HEK293 (cell line): ENCODE measurements around the gene MAGEA12.
"Not testable (repeated sequence)": the region's sequence is repeated elsewhere in the genome, so short reads cannot be mapped to it uniquely, and the experiment has no call there.

Experiments used
- CTCF ChIA-PET: fragments of 350-600 bp; formaldehyde crosslinking; extraction: SDS; loops from one replicate; lab custom pipeline; 2021; ENCODE audit warnings: antibody characterized with exemption; lab: Yijun Ruan, JAX
- POLR2A ChIA-PET: fragments of 300-600 bp; formaldehyde crosslinking; extraction: SDS; loops from one replicate; lab custom pipeline; 2020; ENCODE audit warnings: antibody characterized with exemption, inconsistent platforms; lab: Yijun Ruan, JAX
- H3K27ac ChIP-seq: fragments of 200-500 bp; sonication (Bioruptor generic); 2 replicates; pipeline ENCODE4 v1.5.1; 2014; ENCODE audit warnings: low read depth, low read length, control low read depth, inconsistent platforms; ENCODE audit errors: extremely low read depth
- H3K36me3 ChIP-seq, 2 experiments: fragments of 200-500 bp in 1 of 2; sonication (Bioruptor generic) in 1 of 2; 1 replicate in 1 of 2; 2 replicates in 1 of 2; pipeline ENCODE4 v1.5.1; 2014 to 2017; ENCODE audit warnings: inconsistent platforms in 2 of 2, low read length in 2 of 2; ENCODE audit not compliant: control insufficient read depth in 2 of 2, insufficient read depth in 1 of 2
- H3K4me1 ChIP-seq: fragments of 200-500 bp; sonication (Bioruptor generic); 2 replicates; pipeline ENCODE4 v1.5.1; 2014; ENCODE audit warnings: mild to moderate bottlenecking, low read length, inconsistent platforms; ENCODE audit not compliant: control insufficient read depth, insufficient read depth
- H3K4me3 ChIP-seq: 2 replicates; pipeline ENCODE4 v1.5.1; 2011; ENCODE audit warnings: low read depth, mild to moderate bottlenecking, control low read depth, low read length, moderate library complexity
- H3K9me3 ChIP-seq: fragments of 200-500 bp; sonication (Bioruptor generic); 2 replicates; pipeline ENCODE4 v1.5.1; 2014; ENCODE audit warnings: low read depth, low read length, inconsistent platforms; ENCODE audit not compliant: control insufficient read depth, insufficient read depth
- GLIS2 ChIP-seq: fragments of 450-650 bp; formaldehyde crosslinking; IDR thresholded peaks from 2 replicates; pipeline ENCODE4 v1.5.1; 2016; ENCODE audit warnings: missing biosample characterization, missing genetic modification characterization
- REPIN1 ChIP-seq: fragments of 450-650 bp; formaldehyde crosslinking; IDR thresholded peaks from 2 replicates; pipeline ENCODE4 v1.5.1; 2017; ENCODE audit warnings: missing biosample characterization, missing genetic modification characterization, low read depth
- ZBTB11 ChIP-seq: fragments of 450-650 bp; formaldehyde crosslinking; conservative IDR thresholded peaks from 2 replicates; pipeline ENCODE4 v1.5.1; 2016; ENCODE audit warnings: low read depth, missing biosample characterization, missing genetic modification characterization
- ZBTB48 ChIP-seq: fragments of 450-650 bp; formaldehyde crosslinking; IDR thresholded peaks from 2 replicates; pipeline ENCODE4 v1.5.1; 2016; ENCODE audit warnings: missing biosample characterization, missing genetic modification characterization
- ZFP37 ChIP-seq: fragments of 450-650 bp; formaldehyde crosslinking; IDR thresholded peaks from 2 replicates; pipeline ENCODE4 v1.5.1; 2016; ENCODE audit warnings: missing biosample characterization, missing genetic modification characterization
- ZNF169 ChIP-seq: fragments of 450-650 bp; formaldehyde crosslinking; IDR thresholded peaks from 2 replicates; pipeline ENCODE4 v1.5.1; 2016; ENCODE audit warnings: missing biosample characterization, missing genetic modification characterization
- ZNF280D ChIP-seq: fragments of 450-650 bp; formaldehyde crosslinking; IDR thresholded peaks from 2 replicates; pipeline ENCODE4 v1.5.1; 2016; ENCODE audit warnings: missing biosample characterization, missing genetic modification characterization
- ZNF292 ChIP-seq: fragments of 450-650 bp; formaldehyde crosslinking; IDR thresholded peaks from 2 replicates; pipeline ENCODE4 v1.5.1; 2016; ENCODE audit warnings: low read depth, missing biosample characterization, missing genetic modification characterization, borderline replicate concordance
- ZNF302 ChIP-seq: fragments of 450-650 bp; formaldehyde crosslinking; IDR thresholded peaks from 2 replicates; pipeline ENCODE4 v1.5.1; 2016; ENCODE audit warnings: missing biosample characterization, missing genetic modification characterization, low read depth
- ZNF324 ChIP-seq: fragments of 450-650 bp; formaldehyde crosslinking; IDR thresholded peaks from 2 replicates; pipeline ENCODE4 v1.5.1; 2016; ENCODE audit warnings: missing biosample characterization, missing genetic modification characterization
- ZNF521 ChIP-seq: fragments of 450-650 bp; formaldehyde crosslinking; IDR thresholded peaks from 2 replicates; pipeline ENCODE4 v1.5.1; 2017; ENCODE audit warnings: missing biosample characterization, mild to moderate bottlenecking, missing genetic modification characterization
- ZNF610 ChIP-seq: fragments of 450-650 bp; formaldehyde crosslinking; IDR thresholded peaks from 2 replicates; pipeline ENCODE4 v1.5.1; 2016; ENCODE audit warnings: missing biosample characterization, missing genetic modification characterization, borderline replicate concordance
- ZNF626 ChIP-seq: fragments of 450-650 bp; sonication (Bioruptor Pico); formaldehyde crosslinking; IDR thresholded peaks from 2 replicates; pipeline ENCODE4 v1.5.1; 2018; ENCODE audit warnings: missing biosample characterization, missing genetic modification characterization, inconsistent platforms

The MAGEA12 gene

GRCh38 chrX:152735101-152735500, 1.5 kb downstream of the MAGEA12 start (continued):
- TF ChIP-seq ZBTB11 (tag by site-specific recombination) = no peak
- TF ChIP-seq, all 188 proteins: peak for 0

GRCh38 chrX:152735860-152736511, 2.4 kb downstream of the MAGEA12 start:
- TF ChIP-seq ZFP37 (tag by site-specific recombination) (no peak), ZNF610 (no peak), REPIN1 (no peak), ZNF169 (tag by site-specific recombination) (no peak), GLIS2 (tag by site-specific recombination) (no peak), ZNF626 (tag by site-specific recombination) (no peak), ZNF280D (tag by site-specific recombination) (no peak), ZNF324 (tag by site-specific recombination) (no peak), ZNF302 (no peak), ZBTB11 (tag by site-specific recombination) (no peak), ZNF521 (tag by site-specific recombination) (no peak), ZBTB48 (tag by site-specific recombination) (no peak), ZNF292 (tag by site-specific recombination) (no peak)
- ChIA-PET POLR2A (no interaction called here), CTCF (no interaction called here)
- Histone ChIP-seq H3K36me3 (no peaks in the 10 kb centered on the region), H3K4me1 (no peaks in the 10 kb centered on the region), H3K27ac (no peak overlapping the region), H3K9me3 (no peaks in the 10 kb centered on the region), H3K4me3 (no peak overlapping the region)

GRCh38 chrX:152736528-152736927, 3.0 kb downstream of the MAGEA12 start:
- H3K4me3 ChIP-seq, CTCF ChIA-PET, H3K4me1 ChIP-seq, POLR2A ChIA-PET, H3K9me3 ChIP-seq, H3K27ac ChIP-seq, H3K36me3 ChIP-seq: not testable (repeated sequence)
